Esophagus mucosa (tissue), 1 donor: ENCODE results near the gene SLC6A2. TPM values are rescaled to one million over a fixed set of nuclear protein-coding genes. Genes with fewer than 3 reads are reported as not detected.

Experiments used
- ATAC-seq: fragments of 200-7000 bp; cut with Tn5 transposase; one replicate; pipeline ENCODE4 v1.9.1; 2020
- total RNA-seq: library from RNA; stranded (reverse); gene quantifications from one replicate; pipeline ENCODE4 v1.2.4, GENCODE V29; 2023
- donor health status: DM: yes; HTN: yes; CAD: no.

SLC6A2 gene
- total RNA-seq, 1 donor from 2014 or later: not detected

DNA sequence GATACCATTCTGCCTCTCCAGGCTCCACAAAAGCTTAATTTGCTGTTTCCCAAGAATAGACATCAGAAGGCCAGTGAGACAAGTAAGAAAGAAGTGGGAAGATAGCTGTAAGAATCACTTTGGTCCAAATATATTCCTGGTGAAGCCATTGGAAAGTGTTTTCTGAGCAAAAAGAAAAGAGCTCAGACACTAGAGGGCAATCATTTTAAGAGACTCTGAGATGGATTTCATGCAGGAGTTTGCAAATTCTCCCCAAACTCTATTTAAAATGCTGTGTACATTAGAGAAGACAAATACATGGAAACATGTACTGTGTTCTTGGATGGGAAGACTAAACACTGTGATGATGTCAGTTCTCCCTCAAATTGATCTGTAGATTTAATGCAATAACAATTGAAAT, 8.0 kb upstream of the SLC6A2 start:
- no peak for ATAC-seq

DNA sequence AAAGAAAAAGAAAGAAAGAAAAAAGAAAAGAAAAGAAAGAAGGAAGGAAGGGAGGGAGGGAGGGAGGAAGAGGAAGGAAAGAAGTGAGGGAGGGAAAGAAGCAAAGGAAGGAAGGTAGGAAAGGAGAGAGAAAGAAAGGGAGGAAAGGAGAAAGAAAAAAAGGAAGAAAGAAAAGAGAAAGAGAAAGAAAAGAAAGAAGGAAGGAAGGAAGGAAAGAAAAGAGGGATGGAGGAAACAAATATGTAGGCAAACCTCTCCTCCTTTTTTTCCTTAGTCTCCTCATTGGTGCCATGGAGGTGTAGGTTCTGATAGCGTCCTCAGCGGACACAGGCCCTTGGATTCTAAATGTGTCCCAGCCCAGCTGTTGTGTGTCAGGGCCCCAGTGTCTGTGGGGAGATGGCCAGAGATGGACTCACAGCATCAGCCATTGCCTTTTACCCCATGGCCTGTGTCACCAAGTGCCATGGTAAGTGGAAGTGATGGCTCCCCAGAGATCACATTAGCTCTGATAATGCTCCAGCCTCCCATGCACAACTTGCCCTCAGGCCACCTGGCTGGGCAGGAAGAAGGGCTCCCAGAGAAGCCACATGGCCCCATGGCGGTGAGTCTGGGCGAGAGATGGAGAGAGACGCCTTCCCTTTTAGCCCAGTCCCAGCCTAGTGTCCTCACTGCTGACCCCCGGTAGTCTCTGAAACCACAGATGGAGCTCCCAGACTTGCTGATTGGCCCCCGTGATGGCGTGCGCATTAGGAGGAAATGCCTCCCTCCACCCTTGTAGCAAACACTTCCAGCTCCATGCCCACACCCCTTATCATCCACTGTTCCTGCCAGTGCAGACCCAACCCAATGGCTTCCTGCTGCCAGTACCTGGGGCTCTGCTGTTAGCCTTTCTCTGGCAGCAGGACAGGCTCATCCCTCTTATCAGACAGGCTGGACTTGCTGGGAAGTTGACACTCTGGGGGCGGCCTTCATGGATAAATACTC, 3.7 kb upstream of the SLC6A2 start:
- no peak for ATAC-seq

DNA sequence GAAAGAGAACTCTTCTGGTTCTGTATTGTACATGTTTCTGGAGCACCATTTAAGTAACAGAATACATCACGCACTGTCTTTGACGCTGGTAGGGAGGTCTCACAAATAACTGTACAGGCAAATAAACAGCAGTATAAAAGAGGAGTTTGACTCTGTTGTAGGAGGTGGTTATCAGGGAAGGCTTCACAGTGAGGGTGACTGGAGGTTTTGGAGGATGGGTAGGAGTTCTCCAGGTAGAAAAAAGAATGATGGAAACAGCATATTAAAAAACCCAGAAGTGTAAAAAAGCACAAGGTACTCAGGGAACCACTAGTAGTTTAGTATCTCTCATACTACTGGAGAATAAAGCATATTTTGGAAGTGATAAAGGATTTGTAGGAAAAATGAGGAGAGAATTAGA, 2.7 kb upstream of the SLC6A2 start:
- ATAC-seq: no peak

DNA sequence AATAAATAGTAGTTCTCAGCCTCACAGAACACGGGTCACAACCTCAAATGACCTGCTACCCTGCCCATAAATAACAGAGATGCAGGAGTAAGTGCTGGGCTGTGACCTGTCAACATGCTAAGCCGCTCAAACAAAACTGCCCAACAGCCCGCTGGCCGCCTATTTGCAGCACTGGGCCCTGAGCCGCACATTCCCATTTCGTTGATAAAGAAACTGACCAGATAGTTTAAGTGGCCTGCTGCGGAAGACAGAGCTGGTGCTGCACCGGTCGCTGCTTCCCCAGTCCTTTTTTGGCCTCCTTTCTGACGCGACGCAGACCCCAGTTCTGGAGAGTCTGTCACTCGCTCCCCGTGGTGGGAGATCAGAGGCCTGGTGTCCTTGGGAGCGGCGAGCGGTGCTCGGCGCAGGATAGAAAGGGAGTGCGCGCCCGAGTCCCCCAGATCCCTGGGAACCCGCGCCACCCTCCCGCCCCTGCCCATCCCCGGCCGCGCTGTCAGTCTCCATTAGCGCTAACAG, 349 bp upstream of the SLC6A2 start:
- no peak for ATAC-seq

DNA sequence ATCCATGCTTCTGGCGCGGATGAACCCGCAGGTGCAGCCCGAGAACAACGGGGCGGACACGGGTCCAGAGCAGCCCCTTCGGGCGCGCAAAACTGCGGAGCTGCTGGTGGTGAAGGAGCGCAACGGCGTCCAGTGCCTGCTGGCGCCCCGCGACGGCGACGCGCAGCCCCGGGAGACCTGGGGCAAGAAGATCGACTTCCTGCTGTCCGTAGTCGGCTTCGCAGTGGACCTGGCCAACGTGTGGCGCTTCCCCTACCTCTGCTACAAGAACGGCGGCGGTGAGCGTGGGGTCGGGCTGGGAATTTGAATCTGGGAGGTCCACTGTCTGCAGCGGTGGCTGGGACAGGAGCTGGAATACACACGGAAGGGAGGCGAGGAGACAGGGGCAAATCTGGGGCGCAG, 904 bp downstream of the SLC6A2 start:
- no peak for ATAC-seq

DNA sequence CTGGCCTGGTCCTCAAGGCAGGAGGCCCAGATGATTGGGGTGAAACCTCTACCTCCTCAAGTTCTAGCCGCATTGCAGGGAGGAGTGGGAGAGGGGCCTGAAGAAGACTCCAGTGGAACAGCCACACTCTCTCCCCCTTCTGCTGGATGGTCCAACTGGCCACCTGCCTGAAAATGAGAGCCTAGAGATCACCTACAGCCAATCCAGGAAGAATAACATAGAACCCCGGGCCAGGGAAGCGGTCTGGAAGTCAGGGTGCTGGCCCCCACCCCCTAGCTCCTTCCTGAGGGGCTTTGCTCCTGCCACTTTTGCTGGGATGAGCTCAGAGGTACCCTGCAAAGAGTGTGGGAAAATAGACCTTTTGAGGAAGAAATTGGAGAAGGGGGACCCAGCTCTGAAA, 1.8 kb downstream of the SLC6A2 start:
- no peak for ATAC-seq

DNA sequence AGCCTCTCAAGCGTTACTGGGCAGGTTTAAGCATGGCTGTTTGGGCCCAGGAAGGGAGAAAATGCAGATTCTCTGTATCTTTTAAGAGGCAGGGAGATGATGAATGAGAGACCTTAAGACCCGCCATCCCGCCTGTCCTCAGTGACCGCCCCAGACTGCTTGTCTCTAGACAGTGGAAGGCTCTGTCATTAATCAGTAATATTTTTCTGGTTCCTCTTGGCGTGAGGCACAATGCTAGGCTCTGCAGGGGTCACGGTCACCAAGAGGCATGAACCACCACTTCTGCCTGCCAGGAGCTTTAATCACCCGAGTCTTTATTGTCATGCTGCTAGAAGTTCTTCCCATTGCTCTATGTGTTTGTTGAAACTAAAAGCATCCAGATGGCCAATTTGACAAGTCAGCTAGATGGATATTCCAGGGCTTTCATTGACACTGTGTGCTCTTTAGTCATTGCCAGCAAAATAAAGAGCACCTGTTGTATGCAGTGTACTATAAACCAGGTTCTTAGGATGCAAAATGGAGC, 3.2 kb downstream of the SLC6A2 start:
- ATAC-seq: no peak

DNA sequence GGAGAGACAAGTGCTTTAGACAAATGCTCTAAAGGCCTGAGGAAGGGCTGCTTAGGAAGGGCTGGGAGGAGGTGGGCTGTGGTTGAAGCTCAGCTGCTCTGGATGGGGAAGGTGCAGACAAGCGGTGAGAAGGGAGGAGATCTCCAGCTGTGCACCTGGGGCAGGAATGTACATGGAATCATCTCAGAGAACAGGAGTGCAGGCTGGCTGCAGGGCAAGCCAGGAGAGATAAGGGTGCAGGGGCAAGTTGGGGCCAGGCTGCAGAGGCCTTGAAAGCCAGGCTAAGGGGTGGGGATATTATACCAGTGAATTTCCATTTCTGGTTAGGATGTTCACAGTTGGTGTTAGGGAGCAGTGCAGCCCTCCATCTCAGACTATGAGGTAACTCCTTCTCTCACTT, 4.2 kb downstream of the SLC6A2 start:
- ATAC-seq: no peak

DNA sequence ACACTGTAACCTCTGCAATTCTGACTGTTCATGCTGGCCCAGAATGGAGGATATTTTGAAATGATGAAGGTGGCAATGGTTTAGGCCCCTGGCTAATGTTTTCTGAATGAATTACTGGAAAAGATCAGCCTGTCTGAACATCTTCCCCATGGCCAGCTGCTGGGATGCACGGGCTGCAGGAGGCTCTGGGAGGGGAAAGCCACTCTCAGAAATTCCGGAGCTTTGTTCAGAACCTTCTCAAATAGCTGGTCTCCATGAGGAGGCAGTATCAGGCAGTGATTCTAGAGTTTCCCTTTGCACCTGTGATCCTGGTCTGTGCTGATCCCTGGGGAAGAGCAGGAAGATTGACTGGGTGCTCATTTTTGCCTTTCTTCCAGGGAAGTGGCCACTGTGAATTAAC, 5.0 kb downstream of the SLC6A2 start:
- no peak for ATAC-seq

DNA sequence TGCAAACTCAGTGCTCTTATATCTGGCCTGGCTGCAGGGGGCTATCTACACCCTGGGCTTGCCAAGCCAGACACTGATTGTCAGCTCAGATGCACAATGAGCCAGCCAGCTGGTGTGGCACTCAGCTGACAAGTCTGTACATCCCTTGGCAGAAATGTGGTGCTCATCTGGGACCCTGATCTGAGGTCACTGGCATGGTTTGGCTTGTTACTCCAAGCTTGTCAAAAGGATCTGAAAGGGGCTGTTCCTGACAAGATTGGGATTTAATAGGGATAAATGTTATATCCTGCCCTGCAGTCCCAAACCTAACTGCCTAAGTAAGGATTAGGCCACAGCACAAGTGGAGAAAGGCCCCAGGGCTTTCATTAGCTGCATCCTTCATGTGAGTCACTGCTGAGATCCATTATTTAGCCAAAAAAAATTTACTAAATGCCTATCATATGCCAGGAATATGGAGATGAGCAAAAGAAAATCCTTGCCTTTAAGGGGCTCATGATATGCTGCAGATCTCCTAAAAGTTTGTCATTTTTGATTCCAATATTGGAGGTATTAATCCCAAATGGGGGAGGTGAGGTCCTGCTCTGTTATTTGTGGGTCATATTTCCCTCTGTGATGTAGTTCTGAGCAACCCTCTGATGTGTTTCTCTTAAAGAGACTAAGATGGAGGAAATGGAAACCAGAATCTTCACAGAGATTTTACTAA, 6.3 kb downstream of the SLC6A2 start:
- ATAC-seq: no peak

DNA sequence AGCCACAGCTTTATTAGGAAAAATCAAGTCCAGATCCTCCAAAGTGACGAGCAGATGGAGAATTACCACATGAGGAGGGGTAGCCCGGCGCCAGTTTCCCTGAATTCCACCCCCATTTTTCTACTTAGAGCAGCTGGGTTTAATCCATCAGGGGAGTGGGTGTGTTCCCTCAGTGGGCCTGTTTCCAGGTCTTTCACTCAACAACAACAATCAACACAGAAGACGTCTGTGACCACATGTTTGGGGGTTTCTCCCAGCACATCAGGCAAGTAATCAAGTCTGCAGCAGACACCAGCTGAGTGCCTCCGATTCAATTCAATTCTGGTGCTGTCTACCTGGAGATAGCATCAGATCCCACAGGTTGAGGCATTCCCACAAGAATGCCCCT, 6.8 kb downstream of the SLC6A2 start:
- ATAC-seq: no peak

DNA sequence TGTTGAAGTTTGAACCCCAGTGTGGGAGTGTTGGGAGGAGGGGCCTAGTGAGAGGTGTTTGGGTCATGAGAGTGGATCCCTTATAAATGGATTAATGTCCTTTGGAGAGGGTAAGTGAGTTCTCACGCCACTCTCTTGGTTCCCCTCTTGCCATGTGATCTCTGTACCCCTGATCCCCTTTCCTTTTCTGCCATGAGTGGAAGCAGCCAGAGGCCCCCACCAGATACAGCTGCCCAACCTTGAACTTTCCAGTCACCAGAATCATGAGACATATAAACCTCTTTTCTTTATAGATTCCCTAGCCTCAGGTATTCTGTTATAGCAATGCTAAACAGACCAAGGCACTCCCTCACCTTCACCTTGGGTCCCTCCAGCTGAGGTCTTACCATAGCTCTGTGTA, 7.4 kb downstream of the SLC6A2 start:
- ATAC-seq: no peak

DNA sequence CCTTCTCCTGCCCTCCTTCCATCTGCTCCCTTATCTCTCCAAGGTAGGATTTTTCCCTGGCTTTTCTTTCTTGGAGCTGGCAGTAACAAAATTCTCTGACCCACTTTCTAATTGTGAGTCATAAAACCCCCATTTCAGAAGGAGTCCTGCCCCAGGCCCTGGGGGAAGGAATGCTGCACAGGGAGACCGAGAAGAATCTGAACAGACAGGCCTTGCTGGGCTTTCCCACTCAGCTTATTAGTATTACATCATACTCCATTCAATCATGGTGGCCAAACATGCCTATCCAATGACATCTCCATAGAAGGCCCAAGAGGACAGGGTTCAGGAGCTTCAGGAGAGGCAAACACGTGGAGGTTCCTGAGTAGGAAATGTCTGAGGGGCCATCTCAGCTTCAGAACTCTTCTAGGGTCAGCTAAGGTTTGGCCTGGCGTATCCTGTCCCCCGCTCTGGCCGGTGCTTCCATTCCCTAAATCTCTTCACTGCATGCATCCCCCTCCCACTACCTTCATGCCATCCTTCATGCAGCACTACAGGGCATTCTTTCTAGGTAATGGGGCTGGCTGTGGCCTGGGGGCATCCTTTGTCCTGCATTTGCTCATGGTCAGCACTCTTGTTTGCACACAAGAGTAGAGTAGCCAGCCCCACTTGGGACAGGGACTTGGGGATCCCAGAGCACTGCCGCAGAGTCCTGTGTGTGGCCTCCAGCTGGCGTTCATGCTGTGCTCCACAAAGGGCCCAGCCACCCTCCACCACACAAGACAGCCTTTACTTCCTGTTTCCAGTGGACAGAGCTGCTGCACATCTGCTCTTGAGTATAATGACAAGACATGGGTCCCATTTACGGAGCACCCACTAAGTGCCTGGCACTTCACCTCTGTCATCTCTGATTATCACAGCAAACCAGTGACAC, 8.2 kb downstream of the SLC6A2 start:
- peak; percentile 68 for ATAC-seq

DNA sequence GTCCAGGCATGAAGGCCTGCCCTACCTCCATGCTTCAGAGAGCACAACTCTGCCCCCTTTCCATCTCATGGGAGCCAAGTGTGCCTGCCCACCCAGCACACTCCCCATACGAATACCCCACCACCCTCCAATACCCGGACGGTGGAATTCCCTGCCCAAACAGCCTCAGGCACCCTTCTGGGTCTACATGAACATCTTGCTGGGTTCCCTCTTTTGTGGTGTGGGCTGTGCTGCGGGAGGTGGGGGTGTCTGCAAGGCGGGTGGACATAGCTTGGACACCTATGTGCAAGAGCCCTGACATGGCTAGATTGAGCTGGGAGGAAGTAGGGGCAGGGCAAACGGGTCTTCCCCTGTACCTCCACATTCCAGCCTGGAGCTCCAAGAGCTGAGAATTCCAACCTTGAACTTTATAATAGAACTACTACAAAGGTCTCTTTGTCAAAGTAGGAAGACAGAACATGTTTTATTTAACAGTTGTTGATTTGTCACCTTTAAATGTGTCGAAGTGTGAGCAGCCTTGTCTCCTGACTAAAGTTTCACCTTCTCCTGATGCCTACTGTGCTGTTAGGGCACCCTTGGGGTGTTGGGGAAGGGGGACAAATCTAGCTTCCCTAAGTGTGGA, 9.1 kb downstream of the SLC6A2 start:
- no peak for ATAC-seq

DNA sequence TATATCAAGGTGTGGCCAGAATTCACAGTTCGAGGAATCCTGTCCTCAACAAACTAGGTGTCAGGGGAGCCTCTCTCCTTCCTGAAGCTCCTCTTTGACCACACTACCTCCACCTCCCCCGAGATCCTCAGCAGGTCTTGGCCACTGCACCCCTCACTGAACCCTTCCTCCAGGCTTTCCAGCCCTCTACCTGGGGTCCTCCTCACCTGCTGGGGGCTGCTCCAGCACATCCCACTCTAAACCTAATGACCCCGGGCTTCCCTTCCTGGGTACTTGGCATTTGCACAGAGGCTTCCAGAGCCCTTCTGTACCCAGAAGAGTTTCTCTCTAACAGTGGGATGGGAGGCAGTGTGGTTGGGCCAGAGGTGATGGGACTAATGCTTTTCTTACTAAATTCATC, 9.7 kb downstream of the SLC6A2 start:
- no peak for ATAC-seq

DNA sequence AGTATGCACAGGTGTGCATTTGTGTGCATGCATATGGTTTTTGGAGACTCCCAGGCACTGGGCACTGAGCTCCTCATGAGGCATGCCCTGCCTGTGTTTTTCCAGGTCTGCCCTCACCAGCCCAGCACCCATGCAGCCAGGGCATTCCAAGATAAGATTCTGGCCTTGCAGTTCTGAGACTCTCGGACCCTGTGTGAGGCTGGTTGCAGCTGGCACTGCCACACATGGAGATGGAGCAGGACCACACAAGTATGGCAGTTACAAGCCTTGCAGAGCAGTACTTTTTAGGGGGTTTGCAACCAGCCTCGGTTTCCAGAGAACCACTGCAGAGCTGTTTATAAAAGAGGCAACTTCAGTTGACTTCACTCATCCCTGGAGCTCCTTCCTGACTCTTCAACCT, 10.2 kb downstream of the SLC6A2 start:
- no peak for ATAC-seq

DNA sequence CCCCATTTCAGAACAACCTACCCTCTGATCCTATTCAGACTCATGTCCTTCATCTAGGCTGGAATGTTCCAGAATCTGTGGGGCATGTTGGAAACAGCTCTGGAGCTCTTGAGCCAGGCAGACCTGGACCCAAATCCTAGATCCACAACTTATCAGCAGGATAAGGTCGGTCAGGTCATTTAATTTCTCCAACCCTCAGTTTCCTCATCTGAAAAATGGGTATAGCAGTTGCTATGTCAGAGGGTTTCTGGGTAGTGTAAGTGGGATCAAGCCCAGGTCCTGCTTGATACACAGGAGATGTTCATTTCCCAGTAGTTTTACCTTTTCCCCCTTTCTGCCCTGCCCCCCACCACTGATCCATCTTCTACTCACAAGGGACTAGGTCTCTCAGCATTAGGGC, 12.0 kb downstream of the SLC6A2 start:
- ATAC-seq: no peak

DNA sequence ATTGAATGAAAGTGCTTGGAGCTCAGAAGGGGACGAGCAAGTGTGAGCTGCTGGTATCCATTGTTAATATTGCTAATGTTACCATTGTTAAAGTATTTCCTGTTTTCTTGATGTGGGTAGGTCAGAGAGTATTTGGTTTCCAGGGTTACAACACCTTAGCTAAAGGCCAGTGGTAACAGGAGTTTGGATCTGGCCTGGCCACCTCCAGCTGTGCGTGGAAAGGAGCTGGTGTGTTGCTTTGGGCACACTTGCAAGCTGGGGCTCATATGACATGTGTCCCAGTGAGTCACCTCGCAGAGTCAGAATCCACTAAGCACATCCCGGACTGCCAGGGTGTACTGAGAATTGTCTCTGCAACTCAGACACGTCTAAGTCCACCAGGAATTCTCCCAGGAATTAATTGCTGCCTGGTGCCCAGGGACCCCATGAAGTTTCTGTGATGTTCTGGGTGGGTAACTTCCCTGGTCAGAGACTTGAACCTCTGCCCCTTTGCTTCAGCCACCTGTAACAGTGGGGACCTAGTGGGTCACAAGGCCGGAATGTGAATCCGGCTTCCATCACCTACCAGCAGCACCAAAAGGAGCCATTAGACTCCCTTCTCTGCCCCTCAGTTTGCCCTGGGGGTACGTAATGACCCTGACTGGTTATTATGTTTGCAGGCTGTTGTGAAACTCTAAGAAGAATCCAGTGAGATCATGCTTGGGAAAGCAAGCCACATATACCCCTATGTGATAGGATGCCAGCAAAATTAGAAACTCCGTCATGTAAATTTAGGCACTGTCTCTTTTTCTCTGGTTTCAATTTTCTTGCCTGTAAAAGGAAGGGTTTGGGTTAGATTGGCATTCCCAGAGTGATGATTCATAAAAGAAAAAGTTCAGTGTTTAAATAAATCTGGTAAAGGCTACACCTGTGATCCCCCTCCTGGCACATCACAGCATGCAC, 12.8 kb downstream of the SLC6A2 start:
- ATAC-seq: peak; percentile 92

DNA sequence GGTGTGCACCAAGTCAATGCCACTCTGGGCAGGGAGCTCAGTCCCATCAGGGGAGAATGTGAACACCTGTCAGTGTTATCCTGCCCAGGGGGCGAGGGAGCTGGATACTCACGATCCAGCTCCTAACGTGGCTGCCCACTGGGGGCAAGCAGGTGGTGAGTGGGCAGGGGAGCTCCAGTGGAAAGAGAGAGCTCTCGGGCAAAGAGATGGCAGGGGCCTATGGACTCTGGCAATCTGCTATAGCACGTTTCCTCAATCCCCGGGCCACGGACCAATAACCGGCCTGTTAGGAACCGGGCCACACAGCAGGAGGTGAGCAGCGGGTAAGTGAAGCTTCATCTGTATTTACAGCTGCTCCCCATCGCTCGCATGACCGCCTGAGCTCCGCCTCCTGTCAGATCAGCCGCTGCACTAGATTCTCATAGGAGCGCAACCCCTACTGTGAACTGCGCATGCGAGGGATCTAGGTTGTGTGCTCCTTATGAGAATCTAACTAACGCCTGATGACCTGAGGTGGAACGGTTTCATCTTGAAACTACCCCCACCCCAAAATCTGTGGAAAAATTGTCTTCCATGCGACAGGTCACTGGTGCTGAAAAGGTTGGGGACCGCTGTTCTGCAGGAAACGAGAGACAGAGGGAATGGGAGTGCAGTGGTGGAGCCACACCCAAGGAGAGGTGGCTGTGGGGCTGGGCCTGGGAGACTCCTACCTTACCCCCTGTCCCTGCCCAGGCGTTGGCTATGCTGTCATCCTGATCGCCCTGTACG, 15.6 kb downstream of the SLC6A2 start:
- ATAC-seq: no peak

DNA sequence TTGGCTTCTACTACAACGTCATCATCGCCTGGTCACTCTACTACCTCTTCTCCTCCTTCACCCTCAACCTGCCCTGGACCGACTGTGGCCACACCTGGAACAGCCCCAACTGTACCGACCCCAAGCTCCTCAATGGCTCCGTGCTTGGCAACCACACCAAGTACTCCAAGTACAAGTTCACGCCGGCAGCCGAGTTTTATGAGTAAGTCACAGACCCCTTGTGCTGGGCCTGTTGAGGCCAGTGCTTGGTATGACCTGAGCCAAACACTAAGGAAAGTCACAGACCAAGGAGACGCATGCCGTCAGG, 16.1 kb downstream of the SLC6A2 start:
- ATAC-seq: no peak
